ENCODE measurements around the gene TBC1D22B.
A peak's percentile ranks its signal among the peaks of the same experiment; 100 is the strongest.
"Not testable (repeated sequence)": the region's sequence is repeated elsewhere in the genome, so short reads cannot be mapped to it uniquely, and the experiment has no call there.

Gene TBC1D22B

GRCh38 chr6:37320646-37321045 is 63.1 kb downstream of the TBC1D22B start:
- DNase-seq = no peak

- no peak for DNase-seq
Observed at GRCh38 chr6:37321101-37321500, 63.5 kb downstream of the TBC1D22B start.

- DNase-seq = no peak
Observed at GRCh38 chr6:37321516-37322415, 64.2 kb downstream of the TBC1D22B start.

- peak in 10 of 56 donors; percentile 8 to 50 (median 33) for DNase-seq
Observed at GRCh38 chr6:37323580-37323979, 66.0 kb downstream of the TBC1D22B start.

DNA sequence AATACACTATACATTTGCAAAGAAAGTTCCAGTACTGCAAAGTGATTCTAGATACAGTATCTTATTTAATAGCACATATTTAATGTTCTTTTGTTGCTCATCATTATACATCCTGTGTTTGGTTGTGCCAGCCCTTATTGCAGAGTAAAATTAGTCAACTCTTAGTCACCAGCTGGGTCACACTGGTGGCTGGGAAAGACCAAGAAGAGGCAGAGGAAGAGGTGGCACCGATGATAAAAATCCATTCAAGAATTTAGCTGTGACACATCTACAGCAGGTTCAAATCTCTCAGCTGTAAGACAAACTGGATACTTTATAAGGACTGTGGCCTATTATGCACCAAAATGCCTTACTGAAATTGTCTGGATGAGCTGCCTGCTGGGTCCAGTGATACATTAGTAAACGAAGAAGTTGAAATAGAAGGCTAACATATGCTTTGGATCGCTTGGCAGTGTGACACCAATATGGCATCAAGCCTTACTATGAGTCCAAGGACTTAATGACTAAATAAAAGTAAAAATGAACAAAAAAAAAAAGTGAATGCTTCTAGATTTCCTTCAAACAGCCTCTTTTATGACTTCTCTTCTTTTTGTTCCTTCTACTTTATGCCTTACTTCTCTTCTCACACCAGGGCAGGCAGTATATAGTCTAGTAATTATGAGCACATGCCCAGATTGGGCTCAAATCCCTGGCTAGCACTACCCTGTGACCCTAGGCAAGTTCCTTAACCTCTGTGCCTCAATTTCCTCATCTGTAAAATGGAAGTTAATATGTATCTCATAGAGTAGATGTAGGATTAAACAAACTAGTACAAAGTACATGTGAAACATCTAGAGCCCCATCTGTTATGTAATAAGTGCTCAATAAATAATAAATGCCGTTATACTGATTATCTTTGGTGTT is 66.8 kb downstream of the TBC1D22B start:
- DNase-seq = no peak

DNA sequence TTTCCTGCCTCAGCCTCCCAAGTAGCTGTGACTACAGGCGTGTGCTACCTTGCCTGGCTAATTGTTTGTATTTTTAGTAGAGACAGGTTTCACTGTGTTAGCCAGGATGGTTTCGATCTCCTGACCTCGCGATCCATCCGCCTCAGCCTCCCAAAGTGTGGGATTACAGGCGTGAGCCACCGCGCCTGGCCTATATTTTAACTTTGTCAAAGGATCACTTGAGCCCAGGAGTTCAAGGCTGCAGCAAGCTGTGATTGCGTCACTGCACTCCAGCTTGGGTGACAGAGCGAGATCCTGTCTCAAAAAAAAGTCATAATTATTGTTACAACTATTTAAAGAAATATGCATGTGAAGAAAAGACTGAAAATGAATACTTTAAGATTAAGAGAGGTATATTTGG is 72.8 kb downstream of the TBC1D22B start:
- DNase-seq = not testable (repeated sequence)

GRCh38 chr6:37331047-37331446 is 73.5 kb downstream of the TBC1D22B start:
- no peak for DNase-seq

- DNase-seq = no peak
Observed at GRCh38 chr6:37332894-37333293, 75.3 kb downstream of the TBC1D22B start.

- no peak for DNase-seq
Observed at GRCh38 chr6:37334047-37334446, 76.5 kb downstream of the TBC1D22B start.

DNA sequence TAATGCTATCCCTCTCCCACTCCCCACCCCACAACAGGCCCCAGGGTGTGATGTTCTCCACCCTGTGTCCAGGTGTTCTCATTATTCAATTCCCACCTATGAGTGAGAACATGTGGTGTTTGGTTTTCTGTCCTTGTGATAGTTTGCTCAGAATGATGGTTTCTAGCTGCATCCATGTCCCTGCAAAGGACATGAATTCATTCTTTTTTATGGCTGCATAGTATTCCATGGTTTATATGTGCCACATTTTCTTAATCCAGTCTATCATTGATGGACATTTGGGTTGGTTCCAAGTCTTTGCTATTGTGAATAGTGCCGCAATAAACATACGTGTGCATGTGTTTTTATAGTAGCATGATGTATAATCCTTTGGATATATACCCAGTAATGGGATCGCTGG is 80.7 kb downstream of the TBC1D22B start:
- DNase-seq = not testable (repeated sequence)

GRCh38 chr6:37338745-37339255 is 81.2 kb downstream of the TBC1D22B start:
- no peak for DNase-seq

DNA sequence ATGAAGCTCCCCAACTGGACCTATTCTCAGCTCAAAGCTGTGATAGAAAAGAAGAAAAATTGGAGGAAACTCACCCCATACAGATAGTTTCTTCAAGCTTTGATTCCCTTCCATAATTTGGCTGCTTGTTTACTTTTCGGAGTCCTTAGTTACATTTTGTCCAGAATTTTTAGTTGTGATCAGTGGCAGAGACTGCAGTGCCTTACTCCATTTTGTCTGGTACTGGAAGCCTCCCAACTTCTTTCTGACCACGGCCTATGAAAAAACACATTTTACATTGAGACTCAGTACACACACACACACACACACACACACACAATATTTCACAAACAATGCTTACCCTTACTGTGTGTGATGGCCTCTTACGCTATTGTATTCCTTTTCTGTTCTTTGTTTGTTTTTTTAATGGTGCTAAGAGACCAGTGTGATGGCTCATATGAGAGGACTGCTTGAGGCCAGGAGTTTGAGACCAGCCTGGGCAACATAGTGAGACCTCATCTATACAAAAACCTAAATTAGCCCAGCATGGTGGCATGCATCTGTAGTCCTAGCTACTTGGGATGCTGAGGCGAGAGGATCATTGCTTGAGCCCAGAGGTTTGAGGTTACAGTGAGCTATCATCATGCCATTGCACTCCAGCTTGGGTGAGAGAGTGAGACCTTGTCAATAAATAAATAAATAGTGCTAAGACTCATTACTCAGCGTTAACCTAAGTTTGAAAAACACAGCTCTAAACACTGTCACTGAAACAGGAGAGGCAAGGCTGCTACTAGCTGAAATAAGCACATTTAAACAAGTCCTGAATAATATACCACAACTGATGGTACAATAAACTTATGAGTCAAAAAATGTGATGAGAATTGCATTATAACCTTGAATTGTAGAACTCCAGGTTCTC is 82.4 kb downstream of the TBC1D22B start:
- DNase-seq = no peak

DNA sequence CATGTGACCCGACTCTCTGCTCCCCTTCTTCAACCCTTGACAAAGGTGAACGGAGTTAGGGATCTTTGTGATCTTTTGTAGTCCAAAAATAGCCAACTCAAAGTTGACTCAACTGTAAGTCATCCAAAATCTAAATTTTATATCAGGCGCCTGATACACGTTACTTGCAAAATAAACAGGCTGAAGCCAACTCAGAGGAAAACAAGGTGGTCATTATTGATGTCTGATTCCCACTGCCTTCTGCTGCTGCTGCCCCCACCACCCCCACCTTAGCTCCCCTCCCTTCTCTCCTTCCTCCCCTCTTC is 83.0 kb downstream of the TBC1D22B start:
- no peak for DNase-seq

GRCh38 chr6:37343248-37343647 is 85.7 kb downstream of the TBC1D22B start:
- no peak for DNase-seq

DNA sequence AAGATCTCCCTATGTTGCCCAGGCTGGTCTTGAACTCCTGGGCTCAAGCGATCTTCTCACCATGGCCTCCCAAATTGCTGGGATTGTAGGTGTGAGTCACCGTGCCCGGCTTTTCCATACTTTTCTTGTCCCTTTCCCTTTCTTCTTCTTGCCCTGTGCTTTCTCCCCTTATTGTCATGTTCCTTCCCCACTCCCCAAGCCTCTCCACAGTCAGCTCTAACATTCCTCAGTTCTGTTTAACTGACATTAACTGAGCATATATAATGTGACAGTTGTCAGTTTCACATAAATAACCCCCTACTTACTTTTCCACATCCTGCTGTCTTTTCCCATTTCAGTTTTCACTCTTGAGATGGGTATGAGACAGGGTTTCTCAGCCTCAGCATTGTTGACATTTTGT is 86.7 kb downstream of the TBC1D22B start:
- DNase-seq = no peak

DNA sequence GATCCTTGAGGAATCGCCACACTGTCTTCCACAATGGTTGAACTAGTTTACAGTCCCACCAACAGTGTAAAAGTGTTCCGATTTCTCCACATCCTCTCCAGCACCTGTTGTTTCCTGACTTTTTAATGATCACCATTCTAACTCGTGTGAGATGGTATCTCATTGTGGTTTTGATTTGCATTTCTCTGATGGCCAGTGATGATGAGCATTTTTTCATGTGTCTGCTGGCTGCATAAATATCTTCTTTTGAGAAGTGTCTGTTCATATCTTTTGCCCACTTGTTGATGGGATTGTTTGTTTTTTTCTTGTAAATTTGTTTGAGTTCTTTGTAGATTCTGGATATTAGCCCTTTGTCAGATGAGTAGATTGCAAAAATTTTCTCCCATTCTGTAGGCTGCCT is 88.2 kb downstream of the TBC1D22B start:
- not testable (repeated sequence) for DNase-seq

DNA sequence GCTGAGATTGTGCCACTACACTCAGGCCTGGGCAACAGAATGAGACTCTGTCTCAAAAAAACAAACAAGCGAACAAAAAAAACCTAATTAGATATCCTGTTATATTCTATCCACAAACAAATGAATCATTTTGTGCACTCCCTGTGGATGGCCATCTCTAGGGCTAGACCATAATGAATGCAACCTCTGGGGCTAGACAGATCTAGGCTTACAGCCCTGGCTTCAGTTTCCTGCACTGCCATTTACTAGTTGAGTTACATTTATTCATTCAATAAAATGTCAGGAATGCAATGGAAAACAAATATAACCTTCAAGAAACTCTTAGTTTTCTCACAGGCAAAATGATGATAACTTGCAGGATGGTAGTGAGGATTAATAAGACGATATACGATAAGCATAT is 89.6 kb downstream of the TBC1D22B start:
- DNase-seq = no peak

GRCh38 chr6:37347670-37348111 is 90.1 kb downstream of the TBC1D22B start:
- DNase-seq = no peak

DNA sequence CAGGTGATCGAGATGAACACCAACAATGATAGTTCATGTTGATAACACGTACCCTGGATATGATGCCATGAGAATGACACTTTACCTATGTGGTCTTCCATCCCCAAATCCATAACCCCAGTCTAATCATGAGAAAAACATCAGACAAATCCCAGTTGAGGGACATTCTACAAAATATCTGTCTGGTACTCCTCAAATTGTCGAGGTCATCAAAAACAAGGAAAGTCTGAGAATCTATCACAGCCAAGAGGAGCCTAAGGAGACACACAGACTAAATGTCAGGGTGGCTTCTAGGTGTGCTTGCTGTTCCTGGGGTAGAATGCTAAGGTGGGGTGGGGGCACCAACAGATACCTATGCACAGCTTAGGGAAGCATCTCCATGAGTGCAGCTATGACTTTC is 93.5 kb downstream of the TBC1D22B start:
- no peak for DNase-seq

DNA sequence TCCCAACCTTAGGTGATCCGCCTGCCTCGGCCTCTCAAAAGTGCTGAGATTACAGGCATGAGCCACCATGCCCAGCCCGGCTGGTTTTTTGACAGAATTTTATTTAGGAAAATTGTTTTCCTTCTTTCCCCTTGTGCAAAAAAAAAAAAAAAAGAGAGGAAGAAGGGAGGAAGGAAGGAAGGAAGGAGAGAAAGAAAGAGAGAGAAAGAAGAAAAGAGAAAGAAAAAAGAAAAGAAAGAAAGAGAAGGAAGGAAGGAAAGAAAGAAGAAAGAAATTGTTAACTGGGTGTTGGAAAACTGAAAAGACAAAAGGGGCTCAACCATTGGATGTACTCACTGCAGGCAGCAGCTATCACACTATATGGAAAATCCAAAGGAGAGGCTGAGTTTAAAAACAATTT is 94.8 kb downstream of the TBC1D22B start:
- DNase-seq = no peak

All from amygdala (tissue), 56 donors.